IgD-negative memory B cell (primary cell): ENCODE results near the gene IFITM1. TPM values are rescaled to one million over a fixed set of nuclear protein-coding genes. Genes with fewer than 3 reads are reported as not detected.

Experiments
- H3K27ac Mint-ChIP-seq, 3 donors: one replicate each; pipeline ENCODE4 v1.8.0; 2020 to 2022; ENCODE audit warnings: mild to moderate bottlenecking in 3 of 3, mixed read lengths in 3 of 3, moderate library complexity in 1 of 3
- H3K27me3 Mint-ChIP-seq: one replicate; pipeline ENCODE4 v1.8.0; 2021; ENCODE audit warnings: mixed read lengths
- H3K36me3 Mint-ChIP-seq: one replicate; pipeline ENCODE4 v1.8.0; 2020; ENCODE audit warnings: mild to moderate bottlenecking, mixed read lengths
- H3K4me1 Mint-ChIP-seq, 3 donors: one replicate each; pipeline ENCODE4 v1.8.0; 2020 to 2022; ENCODE audit warnings: mixed read lengths in 3 of 3, mild to moderate bottlenecking in 1 of 3
- H3K4me3 Mint-ChIP-seq, 4 donors: one replicate each; pipeline ENCODE4 v1.8.0; 2020 to 2022; ENCODE audit warnings: mild to moderate bottlenecking in 4 of 4, mixed read lengths in 4 of 4, moderate library complexity in 3 of 4
- H3K9me3 Mint-ChIP-seq, 3 donors: one replicate each; pipeline ENCODE4 v1.8.0; 2020 to 2021; ENCODE audit warnings: mixed read lengths in 3 of 3, mild to moderate bottlenecking in 1 of 3
- polyA plus RNA-seq: library from polyadenylated mRNA; unstranded; fragments of 300-500 nt; fragmentation: Illumina TruSeq; gene quantifications from one replicate; pipeline ENCODE4 v1.2.3, GENCODE V29; 2021

IFITM1 gene
- polyA plus RNA-seq, 1 donor from 2014 or later = 233 TPM

GRCh38 chr11:296171-297050 is 17.4 kb upstream of the IFITM1 start:
- Mint-ChIP-seq H3K36me3 (no peaks in the 10 kb centered on the region), H3K4me3 (no peak overlapping the region), H3K27ac (peak overlapping the region in 1 of 3 donors; percentile 28), H3K9me3 (no peaks in the 10 kb centered on the region), H3K27me3 (peaks cover 7% of the 10 kb centered on the region), H3K4me1 (peaks cover 0 to 8% (median 7%) of the 10 kb centered on the region in 3 donors)

GRCh38 chr11:297051-297585 is 16.7 kb upstream of the IFITM1 start:
- peaks cover 0 to 8% (median 7%) of the 10 kb centered on the region in 3 donors for H3K4me1 Mint-ChIP-seq
- peak overlapping the region in 1 of 3 donors; percentile 28 for H3K27ac Mint-ChIP-seq
- peaks cover 7% of the 10 kb centered on the region for H3K27me3 Mint-ChIP-seq
- no peak overlapping the region for H3K4me3 Mint-ChIP-seq
- no peaks in the 10 kb centered on the region for H3K36me3 Mint-ChIP-seq
- H3K9me3 Mint-ChIP-seq = no peaks in the 10 kb centered on the region

- Mint-ChIP-seq H3K9me3 (no peaks in the 10 kb centered on the region), H3K4me3 (peak overlapping the region in 1 of 4 donors; percentile 55), H3K27me3 (peaks cover 7% of the 10 kb centered on the region), H3K4me1 (peaks cover 6 to 13% (median 12%) of the 10 kb centered on the region in 3 donors), H3K27ac (no peak overlapping the region), H3K36me3 (no peaks in the 10 kb centered on the region)
These were observed 16.0 kb upstream of the IFITM1 start for GRCh38 chr11:297586-298405.

GRCh38 chr11:298406-299065 is 15.3 kb upstream of the IFITM1 start:
- no peak overlapping the region for H3K27ac Mint-ChIP-seq
- no peaks in the 10 kb centered on the region for H3K9me3 Mint-ChIP-seq
- peaks cover 7% of the 10 kb centered on the region for H3K27me3 Mint-ChIP-seq
- H3K36me3 Mint-ChIP-seq = no peaks in the 10 kb centered on the region
- H3K4me1 Mint-ChIP-seq = peaks cover 13 to 20% (median 18%) of the 10 kb centered on the region in 3 donors
- H3K4me3 Mint-ChIP-seq = no peak overlapping the region

GRCh38 chr11:299081-299891 is 14.6 kb upstream of the IFITM1 start, which contains the start of gene IFITM5:
Gene IFITM5, minus strand, starts transcription at chr11:299526. Its CDS starts 36 bp downstream, at chr11:299490.
- Mint-ChIP-seq H3K27me3 (peaks cover 7% of the 10 kb centered on the region), H3K36me3 (no peaks in the 10 kb centered on the region), H3K27ac (peak within 1 kb of the TSS in 1 of 3 donors; percentile 28), H3K4me1 (peaks cover 16 to 21% (median 20%) of the 10 kb centered on the region in 3 donors), H3K9me3 (no peaks in the 10 kb centered on the region), H3K4me3 (peak within 1 kb of the TSS in 1 of 4 donors; percentile 49)

- Mint-ChIP-seq H3K36me3 (no peaks in the 10 kb centered on the region), H3K4me3 (peak overlapping the region in 2 of 4 donors; percentile 25 to 49), H3K4me1 (peaks cover 19 to 24% (median 23%) of the 10 kb centered on the region in 3 donors), H3K9me3 (no peaks in the 10 kb centered on the region), H3K27ac (peak overlapping the region in 1 of 3 donors; percentile 28), H3K27me3 (peaks cover 7% of the 10 kb centered on the region)
These were observed 13.7 kb upstream of the IFITM1 start for GRCh38 chr11:299951-300735.

- H3K27ac Mint-ChIP-seq = peak overlapping the region; percentile 28 to 85 (median 67)
- no peaks in the 10 kb centered on the region for H3K36me3 Mint-ChIP-seq
- no peaks in the 10 kb centered on the region for H3K9me3 Mint-ChIP-seq
- peak overlapping the region; percentile 30 to 79 (median 77) for H3K4me3 Mint-ChIP-seq
- peaks cover 23 to 33% (median 32%) of the 10 kb centered on the region in 3 donors for H3K4me1 Mint-ChIP-seq
- peaks cover 4% of the 10 kb centered on the region for H3K27me3 Mint-ChIP-seq
These were observed 10.5 kb upstream of the IFITM1 start for GRCh38 chr11:303363-303762.

GRCh38 chr11:304061-304506 is 9.8 kb upstream of the IFITM1 start:
- Mint-ChIP-seq H3K9me3 (no peaks in the 10 kb centered on the region), H3K27me3 (peaks cover 4% of the 10 kb centered on the region), H3K27ac (peak overlapping the region in 1 of 3 donors; percentile 76), H3K4me3 (peak overlapping the region in 2 of 4 donors; percentile 16 to 76), H3K36me3 (no peaks in the 10 kb centered on the region), H3K4me1 (peaks cover 28 to 36% (median 34%) of the 10 kb centered on the region in 3 donors)

- H3K36me3 Mint-ChIP-seq = no peaks in the 10 kb centered on the region
- peaks cover 3% of the 10 kb centered on the region for H3K27me3 Mint-ChIP-seq
- H3K4me3 Mint-ChIP-seq = peak overlapping the region in 1 of 4 donors; percentile 89
- H3K4me1 Mint-ChIP-seq = peaks cover 36 to 44% (median 41%) of the 10 kb centered on the region in 3 donors
- no peaks in the 10 kb centered on the region for H3K9me3 Mint-ChIP-seq
- peak overlapping the region; percentile 67 to 88 (median 76) for H3K27ac Mint-ChIP-seq
These were observed 8.7 kb upstream of the IFITM1 start for GRCh38 chr11:304915-305843.

- Mint-ChIP-seq H3K9me3 (no peaks in the 10 kb centered on the region), H3K4me3 (peak overlapping the region in 2 of 4 donors; percentile 76 to 89), H3K27me3 (peaks cover 2% of the 10 kb centered on the region), H3K36me3 (no peaks in the 10 kb centered on the region), H3K27ac (peak overlapping the region in 1 of 3 donors; percentile 26), H3K4me1 (peaks cover 36 to 44% (median 39%) of the 10 kb centered on the region in 3 donors)
These were observed 8.0 kb upstream of the IFITM1 start for GRCh38 chr11:305844-306211.

GRCh38 chr11:306645-307371 is 7.0 kb upstream of the IFITM1 start:
- Mint-ChIP-seq H3K36me3 (no peaks in the 10 kb centered on the region), H3K4me1 (peaks cover 37 to 44% (median 38%) of the 10 kb centered on the region in 3 donors), H3K9me3 (no peaks in the 10 kb centered on the region), H3K4me3 (peak overlapping the region in 2 of 4 donors; percentile 49 to 89), H3K27ac (peak overlapping the region in 2 of 3 donors; percentile 10 to 59), H3K27me3 (peaks cover 2% of the 10 kb centered on the region)
